Left ventricle myocardium superior (tissue), 1 donor: Measurements from ENCODE around the gene VSTM2B. TPM values are rescaled to one million over a fixed set of nuclear protein-coding genes. Genes with fewer than 3 reads are reported as not detected.
A peak's percentile ranks its signal among the peaks of the same experiment; 100 is the strongest.

Experiments
- ATAC-seq: fragments of 200-7000 bp; cut with Tn5 transposase; one replicate; pipeline ENCODE4 v1.9.1; 2020; ENCODE audit warnings: mild to moderate bottlenecking, moderate library complexity
- DNase-seq: peaks from one replicate; pipeline ENCODE4 v3.0.0-alpha.2; 2020
- intact Hi-C: fragments of 100-400 bp; cut with micrococcal nuclease; formaldehyde crosslinking; loops from one replicate; pipeline ENCODE4 v1.11.0; 2022
- total RNA-seq: library from RNA; stranded (reverse); fragmentation: NEBNext Ultra II Directional; extraction: Animal tissue kit (Norgen Biotek cat#: 25700); gene quantifications from one replicate; pipeline ENCODE4 v1.2.1, GENCODE V29; 2021
- donor health status: DM: no; HTN: yes; CAD: no; lungs with severe emphysema.

The VSTM2B gene
- total RNA-seq, 1 donor from 2014 or later, result not detected

- intact Hi-C loops, result loop anchor here (5.0 kb wide), 1 partner anchor 108 kb away; the partner anchor contains the start of gene C19orf12
- DNase-seq (no peak), ATAC-seq (no peak)
Measured at GRCh38 chr19:29609636-29610035, 83.8 kb downstream of the VSTM2B start.

GRCh38 chr19:29610213-29610573 lies 84.4 kb downstream of the VSTM2B start:
- ATAC-seq (no peak), DNase-seq (no peak)
- intact Hi-C loops, result loop anchor here (5.0 kb wide), 1 partner anchor 107 kb away; the partner anchor contains the start of gene C19orf12

GRCh38 chr19:29610574-29611271 lies 84.9 kb downstream of the VSTM2B start:
- intact Hi-C loops, result loop anchor here (5.0 kb wide), 1 partner anchor 107 kb away; the partner anchor contains the start of gene C19orf12
- DNase-seq, result peak; percentile 84
- peak; percentile 80 for ATAC-seq

GRCh38 chr19:29612121-29612520 lies 86.3 kb downstream of the VSTM2B start:
- ATAC-seq, result no peak
- intact Hi-C loops, result loop anchor here (5.0 kb wide), 1 partner anchor 105 kb away; the partner anchor contains the start of gene C19orf12
- DNase-seq, result no peak

GRCh38 chr19:29612801-29613595 lies 87.2 kb downstream of the VSTM2B start:
- no peak for DNase-seq
- intact Hi-C loops, result loop anchor here (5.0 kb wide), 1 partner anchor 104 kb away; the partner anchor contains the start of gene C19orf12
- no peak for ATAC-seq

- ATAC-seq (no peak), DNase-seq (no peak)
- intact Hi-C loops, result loop anchor here (5.0 kb wide), 1 partner anchor 103 kb away; the partner anchor contains the start of gene C19orf12
Measured at GRCh38 chr19:29614046-29614445, 88.3 kb downstream of the VSTM2B start.

Other genes with a start within 250 kb of the VSTM2B start
- 46.9 TPM for gene POP4, start 80.3 kb downstream of the VSTM2B start, total RNA-seq
- 44.7 TPM for gene PLEKHF1, start 139.5 kb downstream of the VSTM2B start, total RNA-seq
- 57.0 TPM for gene C19orf12, start 189.3 kb downstream of the VSTM2B start, total RNA-seq